ENCODE measurements around the gene CNNM4.

Gene CNNM4

GRCh38 chr2:96832408-96832753 lies 71.7 kb downstream of the CNNM4 start:
- DNase-seq (ENCODE audit: low read depth): no peak

- DNase-seq (ENCODE audit: low read depth): no peak
Observed at GRCh38 chr2:96832754-96833507, 72.2 kb downstream of the CNNM4 start.

- DNase-seq (ENCODE audit: low read depth): no peak
Observed at GRCh38 chr2:96835830-96836229, 75.1 kb downstream of the CNNM4 start.

- no peak for DNase-seq (ENCODE audit: low read depth)
Observed at GRCh38 chr2:96837575-96837974, 76.9 kb downstream of the CNNM4 start.

GRCh38 chr2:96838345-96839292 lies 77.9 kb downstream of the CNNM4 start:
- DNase-seq (ENCODE audit: low read depth): no peak

- peak; percentile 59 for DNase-seq (ENCODE audit: low read depth)
Observed at GRCh38 chr2:96839293-96839874, 78.7 kb downstream of the CNNM4 start.

GRCh38 chr2:96839875-96840850 lies 79.5 kb downstream of the CNNM4 start:
- no peak for DNase-seq (ENCODE audit: low read depth)

- DNase-seq (ENCODE audit: low read depth): no peak
Observed at GRCh38 chr2:96841701-96842495, 81.2 kb downstream of the CNNM4 start.

- DNase-seq (ENCODE audit: low read depth): no peak
Observed at GRCh38 chr2:96842600-96842999, 81.9 kb downstream of the CNNM4 start.

- DNase-seq (ENCODE audit: low read depth): no peak
Observed at GRCh38 chr2:96843538-96844268, 83.0 kb downstream of the CNNM4 start, which contains the start of gene ANKRD23. Gene ANKRD23, minus strand, starts transcription at chr2:96844021. Its CDS starts 29 bp downstream, at chr2:96843992.

- no peak for DNase-seq (ENCODE audit: low read depth)
Observed at GRCh38 chr2:96844405-96844808, 83.7 kb downstream of the CNNM4 start.

- no peak for DNase-seq (ENCODE audit: low read depth)
Observed at GRCh38 chr2:96846825-96847224, 86.1 kb downstream of the CNNM4 start.

- DNase-seq (ENCODE audit: low read depth): no peak
Observed at GRCh38 chr2:96847586-96847985, 86.9 kb downstream of the CNNM4 start.

GRCh38 chr2:96848264-96848663 lies 87.6 kb downstream of the CNNM4 start:
- DNase-seq (ENCODE audit: low read depth): no peak

- DNase-seq (ENCODE audit: low read depth): no peak
Observed at GRCh38 chr2:96852667-96853066, 92.0 kb downstream of the CNNM4 start.

GRCh38 chr2:96853321-96853720 lies 92.6 kb downstream of the CNNM4 start:
- DNase-seq (ENCODE audit: low read depth): no peak

GRCh38 chr2:96856776-96857666 lies 96.3 kb downstream of the CNNM4 start:
- no peak for DNase-seq (ENCODE audit: low read depth)

- peak; percentile 94 for DNase-seq (ENCODE audit: low read depth)
Observed at GRCh38 chr2:96857667-96858372, 97.1 kb downstream of the CNNM4 start, which contains the start of gene ANKRD39. Gene ANKRD39, minus strand, starts transcription at chr2:96858016. Its CDS starts 29 bp downstream, at chr2:96857987.

Measured in stimulated activated CD8-positive, alpha-beta memory T cell treated with anti-CD3 and anti-CD28 coated beads, Interleukin-7, amount 100 ng/mL, for 24 hours (primary cell).